Measurements from ENCODE around the gene KRTAP5-5.
"Not testable (repeated sequence)": the region's sequence is repeated elsewhere in the genome, so short reads cannot be mapped to it uniquely, and the experiment has no call there.

The KRTAP5-5 gene

GRCh38 chr11:1660111-1660867 is 30.7 kb downstream of the KRTAP5-5 start:
- no peak for DNase-seq

GRCh38 chr11:1661454-1662269 is 32.1 kb downstream of the KRTAP5-5 start:
- not testable (repeated sequence) for DNase-seq

- DNase-seq: not testable (repeated sequence)
Measured at GRCh38 chr11:1662699-1663283, 33.2 kb downstream of the KRTAP5-5 start.

GRCh38 chr11:1665313-1665712 is 35.7 kb downstream of the KRTAP5-5 start:
- DNase-seq: no peak

- no peak for DNase-seq
Measured at GRCh38 chr11:1667121-1667850, 37.7 kb downstream of the KRTAP5-5 start.

GRCh38 chr11:1667906-1668305 is 38.3 kb downstream of the KRTAP5-5 start:
- no peak for DNase-seq

GRCh38 chr11:1668911-1669473 is 39.4 kb downstream of the KRTAP5-5 start:
- DNase-seq: no peak

GRCh38 chr11:1669546-1670218 is 40.1 kb downstream of the KRTAP5-5 start:
- DNase-seq: no peak

- DNase-seq: not testable (repeated sequence)
Measured at GRCh38 chr11:1670457-1670856, 40.9 kb downstream of the KRTAP5-5 start.

GRCh38 chr11:1670905-1671371 is 41.4 kb downstream of the KRTAP5-5 start:
- DNase-seq: no peak

- DNase-seq: no peak
Measured at GRCh38 chr11:1671658-1672057, 42.1 kb downstream of the KRTAP5-5 start.

GRCh38 chr11:1672613-1673350 is 43.2 kb downstream of the KRTAP5-5 start:
- DNase-seq: no peak

GRCh38 chr11:1673446-1674172 is 44.0 kb downstream of the KRTAP5-5 start:
- DNase-seq: no peak

- DNase-seq: no peak
Measured at GRCh38 chr11:1674173-1675131, 44.9 kb downstream of the KRTAP5-5 start.

- DNase-seq: no peak
Measured at GRCh38 chr11:1675536-1676228, 46.1 kb downstream of the KRTAP5-5 start.

GRCh38 chr11:1676229-1676740 is 46.7 kb downstream of the KRTAP5-5 start:
- DNase-seq: no peak

- no peak for DNase-seq
Measured at GRCh38 chr11:1679881-1680280, 50.3 kb downstream of the KRTAP5-5 start.

All from NCI-H524 (cell line).